Activated naive CD8-positive, alpha-beta T cell treated with anti-CD3 and anti-CD28 coated beads for 36 hours (primary cell): ENCODE results near the gene MEDAG. TPM values are rescaled to one million over a fixed set of nuclear protein-coding genes. Genes with fewer than 3 reads are reported as not detected.
A peak's percentile ranks its signal among the peaks of the same experiment; 100 is the strongest.

Source experiments
- DNase-seq: peaks from one replicate; pipeline ENCODE4 v3.0.0; 2021
- H3K27ac Mint-ChIP-seq: one replicate; pipeline ENCODE4 v1.8.0; 2022; ENCODE audit warnings: mild to moderate bottlenecking, moderate library complexity, mixed read lengths
- H3K27me3 Mint-ChIP-seq: one replicate; pipeline ENCODE4 v1.8.0; 2022; ENCODE audit warnings: mild to moderate bottlenecking, mixed read lengths
- H3K36me3 Mint-ChIP-seq: one replicate; pipeline ENCODE4 v1.8.0; 2021; ENCODE audit warnings: mild to moderate bottlenecking, mixed read lengths
- H3K4me1 Mint-ChIP-seq: one replicate; pipeline ENCODE4 v1.8.0; 2021; ENCODE audit warnings: mixed read lengths
- H3K4me3 Mint-ChIP-seq: one replicate; pipeline ENCODE4 v1.8.0; 2022; ENCODE audit warnings: mild to moderate bottlenecking, moderate library complexity, mixed read lengths
- H3K9me3 Mint-ChIP-seq: one replicate; pipeline ENCODE4 v1.8.0; 2022; ENCODE audit warnings: mixed read lengths
- total RNA-seq, 2 experiments: library from RNA; stranded (reverse); gene quantifications; one replicate each; pipeline ENCODE4 v1.2.3, GENCODE V29; 2021

MEDAG gene
- total RNA-seq, 2 experiments from 2014 or later: not detected

GRCh38 chr13:30869491-30869890, 36.6 kb upstream of the MEDAG start:
- Mint-ChIP-seq H3K9me3 (no peaks in the 10 kb centered on the region), H3K27me3 (peaks cover 22% of the 10 kb centered on the region), H3K4me3 (no peak overlapping the region), H3K4me1 (peaks cover 8% of the 10 kb centered on the region), H3K27ac (no peak overlapping the region), H3K36me3 (no peaks in the 10 kb centered on the region)
- no peak for DNase-seq

- H3K4me1 Mint-ChIP-seq: peaks cover 7% of the 10 kb centered on the region
- peaks cover 18% of the 10 kb centered on the region for H3K27me3 Mint-ChIP-seq
- H3K9me3 Mint-ChIP-seq: no peaks in the 10 kb centered on the region
- H3K36me3 Mint-ChIP-seq: no peaks in the 10 kb centered on the region
- H3K27ac Mint-ChIP-seq: no peak overlapping the region
- H3K4me3 Mint-ChIP-seq: no peak overlapping the region
- peak; percentile 38 for DNase-seq
Observed at GRCh38 chr13:30870049-30870884, 35.8 kb upstream of the MEDAG start.

- H3K4me3 Mint-ChIP-seq: no peak overlapping the region
- no peak for DNase-seq
- H3K36me3 Mint-ChIP-seq: no peaks in the 10 kb centered on the region
- H3K27ac Mint-ChIP-seq: no peak overlapping the region
- H3K27me3 Mint-ChIP-seq: peaks cover 13% of the 10 kb centered on the region
- H3K9me3 Mint-ChIP-seq: no peaks in the 10 kb centered on the region
- peaks cover 4% of the 10 kb centered on the region for H3K4me1 Mint-ChIP-seq
Observed at GRCh38 chr13:30870916-30871587, 35.0 kb upstream of the MEDAG start.

GRCh38 chr13:30871588-30872275, 34.3 kb upstream of the MEDAG start:
- H3K4me1 Mint-ChIP-seq: peaks cover 4% of the 10 kb centered on the region
- H3K27me3 Mint-ChIP-seq: peaks cover 9% of the 10 kb centered on the region
- no peaks in the 10 kb centered on the region for H3K36me3 Mint-ChIP-seq

GRCh38 chr13:30872276-30872594, 33.8 kb upstream of the MEDAG start:
- no peak overlapping the region for H3K27ac Mint-ChIP-seq

More at GRCh38 chr13:30871588-30872275, 34.3 kb upstream of the MEDAG start:
- DNase-seq: no peak
- H3K4me3 Mint-ChIP-seq: no peak overlapping the region
- H3K9me3 Mint-ChIP-seq: no peaks in the 10 kb centered on the region
- no peak overlapping the region for H3K27ac Mint-ChIP-seq

GRCh38 chr13:30872685-30873461, 33.2 kb upstream of the MEDAG start:
- Mint-ChIP-seq H3K27me3 (peaks cover 6% of the 10 kb centered on the region), H3K4me3 (no peak overlapping the region), H3K9me3 (no peaks in the 10 kb centered on the region), H3K4me1 (peaks cover 4% of the 10 kb centered on the region), H3K27ac (no peak overlapping the region), H3K36me3 (no peaks in the 10 kb centered on the region)
- DNase-seq: no peak

More at GRCh38 chr13:30872276-30872594, 33.8 kb upstream of the MEDAG start:
- no peaks in the 10 kb centered on the region for H3K9me3 Mint-ChIP-seq
- peaks cover 4% of the 10 kb centered on the region for H3K4me1 Mint-ChIP-seq
- no peak overlapping the region for H3K4me3 Mint-ChIP-seq
- DNase-seq: no peak
- no peaks in the 10 kb centered on the region for H3K36me3 Mint-ChIP-seq
- peaks cover 9% of the 10 kb centered on the region for H3K27me3 Mint-ChIP-seq

GRCh38 chr13:30873499-30873898, 32.6 kb upstream of the MEDAG start:
- Mint-ChIP-seq H3K36me3 (no peaks in the 10 kb centered on the region), H3K27ac (no peak overlapping the region), H3K9me3 (no peaks in the 10 kb centered on the region), H3K4me3 (no peak overlapping the region), H3K27me3 (peaks cover 4% of the 10 kb centered on the region), H3K4me1 (peaks cover 4% of the 10 kb centered on the region)
- no peak for DNase-seq

- Mint-ChIP-seq H3K4me1 (peaks cover 4% of the 10 kb centered on the region), H3K4me3 (no peak overlapping the region), H3K27ac (no peak overlapping the region), H3K27me3 (peaks cover 4% of the 10 kb centered on the region), H3K36me3 (no peaks in the 10 kb centered on the region), H3K9me3 (no peaks in the 10 kb centered on the region)
- no peak for DNase-seq
Observed at GRCh38 chr13:30874111-30874510, 32.0 kb upstream of the MEDAG start.

GRCh38 chr13:30874561-30874960, 31.5 kb upstream of the MEDAG start:
- Mint-ChIP-seq H3K36me3 (no peaks in the 10 kb centered on the region), H3K9me3 (no peaks in the 10 kb centered on the region), H3K4me3 (no peak overlapping the region), H3K4me1 (peaks cover 4% of the 10 kb centered on the region), H3K27ac (no peak overlapping the region), H3K27me3 (peaks cover 4% of the 10 kb centered on the region)
- no peak for DNase-seq

- Mint-ChIP-seq H3K36me3 (no peaks in the 10 kb centered on the region), H3K4me1 (no peaks in the 10 kb centered on the region), H3K4me3 (no peak overlapping the region), H3K27ac (no peak overlapping the region), H3K9me3 (no peaks in the 10 kb centered on the region), H3K27me3 (peaks cover 16% of the 10 kb centered on the region)
- DNase-seq: no peak
Observed at GRCh38 chr13:30877335-30877734, 28.7 kb upstream of the MEDAG start.

GRCh38 chr13:30880151-30880855, 25.8 kb upstream of the MEDAG start:
- Mint-ChIP-seq H3K4me1 (peaks cover 14% of the 10 kb centered on the region), H3K9me3 (peaks cover 2% of the 10 kb centered on the region), H3K27me3 (peaks cover 16% of the 10 kb centered on the region), H3K4me3 (no peak overlapping the region), H3K36me3 (no peaks in the 10 kb centered on the region), H3K27ac (no peak overlapping the region)
- DNase-seq: no peak

- Mint-ChIP-seq H3K9me3 (peaks cover 2% of the 10 kb centered on the region), H3K27me3 (peaks cover 16% of the 10 kb centered on the region), H3K4me3 (no peak overlapping the region), H3K36me3 (no peaks in the 10 kb centered on the region), H3K27ac (no peak overlapping the region), H3K4me1 (peaks cover 16% of the 10 kb centered on the region)
- no peak for DNase-seq
Observed at GRCh38 chr13:30880856-30881155, 25.3 kb upstream of the MEDAG start.

- H3K9me3 Mint-ChIP-seq: peaks cover 5% of the 10 kb centered on the region
- no peak for DNase-seq
- peaks cover 16% of the 10 kb centered on the region for H3K4me1 Mint-ChIP-seq
- no peaks in the 10 kb centered on the region for H3K36me3 Mint-ChIP-seq
- H3K27ac Mint-ChIP-seq: no peak overlapping the region
- H3K27me3 Mint-ChIP-seq: peaks cover 16% of the 10 kb centered on the region
- no peak overlapping the region for H3K4me3 Mint-ChIP-seq
Observed at GRCh38 chr13:30881191-30881651, 24.9 kb upstream of the MEDAG start.

- no peak overlapping the region for H3K4me3 Mint-ChIP-seq
- no peak overlapping the region for H3K27ac Mint-ChIP-seq
- DNase-seq: no peak
- H3K27me3 Mint-ChIP-seq: peaks cover 16% of the 10 kb centered on the region
- peaks cover 5% of the 10 kb centered on the region for H3K9me3 Mint-ChIP-seq
- H3K36me3 Mint-ChIP-seq: no peaks in the 10 kb centered on the region
- peaks cover 16% of the 10 kb centered on the region for H3K4me1 Mint-ChIP-seq
Observed at GRCh38 chr13:30882026-30882850, 23.8 kb upstream of the MEDAG start.
